GM12873 (cell line): ENCODE data around the gene PIK3R6.

Experiments used
- TF ChIP-seq, protein P1 (sequence below): IDR thresholded peaks from 2 replicates; pipeline ENCODE4 v1.5.1; 2012; ENCODE audit warnings: low read depth, mild to moderate bottlenecking, moderate library complexity, low read length, control low read depth; ENCODE audit not compliant: insufficient read depth; ENCODE audit errors: missing control alignments

The PIK3R6 gene

DNA sequence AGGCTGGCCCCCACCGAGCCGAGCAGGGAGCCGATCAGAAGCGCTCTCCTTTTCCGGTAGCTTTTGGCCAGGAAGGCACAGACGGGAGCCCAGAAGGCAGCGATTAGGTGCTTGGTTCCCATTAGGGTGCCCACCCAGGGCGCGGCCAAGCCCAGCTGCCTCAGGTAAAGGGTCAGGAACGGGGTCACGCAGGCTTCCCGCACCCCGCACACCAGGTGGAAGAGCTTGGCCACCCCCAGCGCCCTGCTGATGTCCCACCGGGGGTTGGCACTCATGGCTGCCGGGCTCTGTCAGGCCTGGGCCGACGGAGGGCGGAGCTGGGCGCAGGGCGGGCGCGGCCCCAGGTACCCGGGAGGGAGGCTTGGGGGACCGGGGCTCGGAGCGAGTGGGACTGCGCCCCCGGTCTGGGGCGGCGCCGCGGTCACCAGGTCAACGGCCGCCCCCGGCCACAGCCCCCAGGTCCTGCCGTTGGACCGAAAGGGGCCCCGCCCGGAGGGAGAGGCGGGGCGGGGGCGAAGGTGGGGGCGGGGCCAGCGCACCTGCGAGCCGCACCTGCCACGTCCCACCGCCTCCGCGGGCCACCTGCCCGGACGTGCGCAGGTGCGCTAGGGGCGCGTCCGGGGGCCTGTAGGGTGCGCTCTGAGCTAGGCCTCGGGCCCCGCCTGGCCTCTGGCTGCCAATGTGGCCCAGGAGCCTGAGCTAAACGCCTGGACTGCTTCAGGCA, 68.5 kb downstream of the PIK3R6 start, which contains the start of gene MFSD6L:
Gene MFSD6L (minus strand): TSS at position 520 of the 724 bp plus-strand sequence. CDS start 245 bp downstream, at position 275.
- TF ChIP-seq, protein P1, sequence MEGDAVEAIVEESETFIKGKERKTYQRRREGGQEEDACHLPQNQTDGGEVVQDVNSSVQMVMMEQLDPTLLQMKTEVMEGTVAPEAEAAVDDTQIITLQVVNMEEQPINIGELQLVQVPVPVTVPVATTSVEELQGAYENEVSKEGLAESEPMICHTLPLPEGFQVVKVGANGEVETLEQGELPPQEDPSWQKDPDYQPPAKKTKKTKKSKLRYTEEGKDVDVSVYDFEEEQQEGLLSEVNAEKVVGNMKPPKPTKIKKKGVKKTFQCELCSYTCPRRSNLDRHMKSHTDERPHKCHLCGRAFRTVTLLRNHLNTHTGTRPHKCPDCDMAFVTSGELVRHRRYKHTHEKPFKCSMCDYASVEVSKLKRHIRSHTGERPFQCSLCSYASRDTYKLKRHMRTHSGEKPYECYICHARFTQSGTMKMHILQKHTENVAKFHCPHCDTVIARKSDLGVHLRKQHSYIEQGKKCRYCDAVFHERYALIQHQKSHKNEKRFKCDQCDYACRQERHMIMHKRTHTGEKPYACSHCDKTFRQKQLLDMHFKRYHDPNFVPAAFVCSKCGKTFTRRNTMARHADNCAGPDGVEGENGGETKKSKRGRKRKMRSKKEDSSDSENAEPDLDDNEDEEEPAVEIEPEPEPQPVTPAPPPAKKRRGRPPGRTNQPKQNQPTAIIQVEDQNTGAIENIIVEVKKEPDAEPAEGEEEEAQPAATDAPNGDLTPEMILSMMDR = no peak

DNA sequence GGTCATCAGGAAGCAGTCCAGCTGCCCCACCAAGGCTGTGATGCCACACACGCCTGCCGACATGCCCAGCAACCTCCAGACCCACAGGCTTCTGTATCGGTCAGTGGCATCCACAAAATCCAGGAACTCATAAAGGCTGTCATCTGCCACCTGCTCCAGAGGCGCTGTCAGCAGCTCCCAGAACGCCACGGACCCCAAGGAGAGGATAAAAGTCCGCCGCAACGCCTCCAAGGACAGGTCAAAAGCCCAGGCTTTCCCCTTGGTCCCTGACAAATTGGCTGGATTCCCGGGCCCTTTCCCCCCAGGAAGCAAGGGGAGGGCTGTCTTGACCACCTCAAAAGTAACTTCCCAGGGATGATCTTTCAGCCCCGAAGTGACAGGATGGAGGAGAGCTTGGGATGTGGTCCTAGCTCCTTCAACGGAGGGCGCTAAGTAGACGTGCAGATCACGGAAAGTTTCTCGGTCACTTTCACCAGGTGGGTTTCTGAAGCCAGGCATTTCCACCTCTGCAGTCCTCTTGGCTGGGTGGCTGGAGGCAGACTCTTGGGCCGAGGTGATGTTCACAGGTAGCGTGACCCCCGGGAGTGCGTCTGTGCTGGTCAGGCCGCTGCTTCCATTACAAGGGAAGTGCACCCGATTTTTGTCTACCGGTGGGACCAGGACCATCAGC, 69.2 kb downstream of the PIK3R6 start:
- TF ChIP-seq, protein P1 = no peak

DNA sequence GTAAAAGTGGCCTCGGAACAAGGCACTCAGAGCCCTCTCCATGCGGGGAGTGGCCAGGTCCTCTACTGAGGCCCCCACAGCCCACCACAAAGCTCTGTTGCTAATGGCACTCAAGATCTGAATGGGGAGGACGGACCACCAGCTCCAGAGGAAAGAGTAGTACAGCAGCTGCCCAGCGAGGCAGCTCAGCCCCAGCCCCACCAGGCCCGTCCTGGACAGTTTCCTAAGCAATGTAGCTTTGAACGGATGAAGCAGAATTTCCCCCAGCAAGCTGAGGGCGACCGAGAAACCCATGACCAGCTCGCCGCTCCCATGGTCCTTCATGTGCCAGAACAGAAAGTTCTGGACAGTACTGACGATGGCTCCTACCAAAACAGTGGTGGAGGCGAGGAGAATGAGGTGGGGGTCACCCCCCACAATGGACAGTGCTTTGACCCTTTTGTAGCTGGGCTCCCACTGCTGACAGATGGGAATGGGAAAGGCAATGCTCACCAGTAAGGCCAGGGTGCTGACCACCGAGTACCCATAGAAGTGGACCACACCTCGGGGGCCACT, 69.8 kb downstream of the PIK3R6 start:
- TF ChIP-seq, protein P1 = no peak

DNA sequence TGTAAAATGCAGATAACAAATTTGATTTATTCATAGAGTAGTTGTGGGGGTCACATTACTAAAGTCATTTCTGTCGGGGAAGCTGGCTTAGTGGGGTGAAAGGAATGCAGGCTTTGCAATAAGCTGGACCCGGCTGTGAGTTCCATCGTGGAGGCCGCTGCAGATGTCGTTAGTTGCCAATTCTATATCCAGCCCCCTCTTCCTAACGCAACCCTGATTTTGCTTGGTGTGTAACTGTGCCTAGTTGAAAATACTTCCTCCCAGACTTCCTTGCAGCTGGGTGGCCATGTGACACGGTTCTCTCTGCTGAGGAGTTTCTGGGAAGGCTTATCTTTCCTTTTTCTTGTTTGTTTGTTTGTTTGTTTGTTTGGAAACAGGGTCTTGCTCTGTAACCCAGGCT, 72.8 kb downstream of the PIK3R6 start:
- TF ChIP-seq, protein P1 = no peak

DNA sequence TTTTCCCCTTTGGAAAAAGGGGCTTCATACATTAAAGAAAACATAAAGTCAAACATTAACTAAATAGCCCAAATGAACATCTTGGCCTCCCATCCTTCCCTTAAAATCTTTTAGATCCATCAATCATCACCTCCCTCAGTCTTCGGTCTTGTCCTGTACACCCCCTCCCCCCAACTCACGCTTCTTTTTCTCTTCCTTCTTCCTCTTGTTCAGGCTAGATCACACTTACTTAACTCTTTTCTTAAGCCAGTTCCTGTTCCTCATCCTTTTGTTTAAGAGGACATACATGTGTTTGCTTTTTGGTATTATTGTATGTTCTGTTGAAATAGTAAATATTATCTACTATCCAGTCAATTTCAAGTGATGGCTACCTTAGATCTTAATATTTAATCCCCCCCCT, 73.8 kb downstream of the PIK3R6 start:
- TF ChIP-seq, protein P1 = no peak

DNA sequence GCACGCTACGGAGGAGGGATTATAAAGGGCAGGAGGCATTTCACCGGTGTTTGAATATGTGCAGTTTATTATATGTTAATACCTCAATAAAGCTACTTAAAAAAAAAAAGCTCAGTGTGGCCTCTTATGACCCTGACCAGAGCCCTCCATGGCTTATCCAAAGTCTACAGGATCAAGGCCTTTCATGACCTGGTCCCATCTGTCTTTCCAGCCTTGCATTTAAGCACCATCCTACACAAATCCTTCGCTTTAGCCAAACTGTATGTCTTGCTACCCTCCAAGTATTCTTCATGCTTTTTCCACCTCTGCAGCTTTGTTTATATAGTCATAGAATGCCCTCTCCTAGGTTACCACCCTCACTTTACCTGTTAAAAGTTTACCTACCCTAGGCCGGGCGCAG, 74.8 kb downstream of the PIK3R6 start:
- TF ChIP-seq, protein P1 = no peak

DNA sequence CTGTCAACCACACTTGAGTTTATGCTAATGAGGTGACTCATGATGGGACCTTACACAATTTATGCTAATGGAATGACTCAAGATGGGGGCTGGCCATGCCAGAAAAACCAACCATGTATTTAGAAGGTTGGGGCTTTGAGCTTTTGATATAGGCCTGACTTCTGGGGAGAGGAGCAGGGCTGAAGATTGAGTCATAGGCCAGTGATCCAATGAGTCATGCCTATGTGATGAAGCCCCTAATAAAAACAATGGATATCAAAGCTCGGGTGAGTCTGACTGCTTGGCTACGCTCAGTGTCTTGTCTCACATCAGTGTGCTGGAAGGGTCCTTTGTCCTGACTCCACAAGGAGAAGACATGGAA, 75.6 kb downstream of the PIK3R6 start:
- TF ChIP-seq, protein P1 = no peak
